Camera-type eye (tissue), 1 donor: ENCODE measurements around the gene EPHA2. TPM values are rescaled to one million over a fixed set of nuclear protein-coding genes. Genes with fewer than 3 reads are reported as not detected.

ENCODE experiments used
- total RNA-seq: library from RNA; depleted of rRNA; stranded (reverse); fragments of >200 nt; gene quantifications from one replicate; pipeline ENCODE4 v1.2.3, GENCODE V29; 2014

The EPHA2 gene
- total RNA-seq = 84.2 TPM

DNA sequence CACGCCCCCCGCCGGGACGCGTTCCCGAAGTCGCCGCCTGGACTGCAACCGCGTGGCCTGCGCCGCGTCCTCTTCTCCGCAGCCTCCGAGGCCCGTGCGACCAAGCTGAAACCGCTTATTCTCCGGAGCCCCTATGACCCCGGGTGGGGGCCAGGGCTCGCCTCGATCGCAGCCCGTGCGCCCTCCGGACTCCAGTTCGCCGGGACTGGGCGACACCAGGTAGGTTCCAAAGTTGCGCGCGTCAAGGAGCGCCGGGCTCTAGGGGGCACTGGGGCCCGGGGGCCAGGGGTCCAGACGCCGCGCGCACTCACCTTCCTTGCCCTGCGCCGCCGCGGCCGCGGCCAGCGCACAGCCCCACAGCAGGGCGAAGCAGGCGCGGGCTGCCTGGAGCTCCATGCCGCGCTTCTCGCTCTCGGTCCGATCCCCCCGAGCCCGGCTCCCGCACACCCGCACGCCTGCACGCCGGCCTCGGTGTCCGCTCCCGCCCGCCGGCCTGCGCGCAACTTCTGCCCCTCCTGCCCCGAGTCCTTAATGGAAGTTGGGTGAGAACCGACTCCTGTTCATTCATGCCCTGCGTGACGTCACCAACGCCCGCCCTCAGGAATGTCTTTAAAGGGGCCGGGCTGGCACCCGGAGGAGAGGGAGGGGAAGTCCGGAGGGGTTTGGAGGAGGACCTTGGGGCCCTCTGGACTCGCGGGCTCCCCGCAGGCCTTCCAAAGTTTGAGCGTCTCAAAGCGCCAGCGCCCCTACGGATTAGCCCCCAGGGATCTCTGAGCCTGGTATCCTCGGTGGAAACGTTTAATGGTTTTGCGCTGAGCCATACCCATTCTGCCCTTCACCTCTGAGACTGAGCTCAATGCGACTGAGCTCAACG is at the start of gene EPHA2:
TSS of gene EPHA2 (minus strand) at position 533 of the 874 bp plus-strand sequence. CDS start at position 396, 137 bp downstream.

Other genes starting within 250 kb of the EPHA2 start
- gene ZBTB17, start 180.0 kb downstream of the EPHA2 start, total RNA-seq = 31.4 TPM
- gene SRARP, start 151.8 kb downstream of the EPHA2 start, total RNA-seq = not detected
- gene HSPB7, start 138.0 kb downstream of the EPHA2 start, total RNA-seq = 5.3 TPM
- 0.33 TPM for gene CLCNKA, start 134.0 kb downstream of the EPHA2 start, total RNA-seq
- 0.55 TPM for gene CLCNKB, start 112.3 kb downstream of the EPHA2 start, total RNA-seq
- gene FAM131C, start 82.4 kb downstream of the EPHA2 start, total RNA-seq = 4.0 TPM
- gene ARHGEF19, start 56.6 kb upstream of the EPHA2 start, total RNA-seq = 12.5 TPM
- gene CPLANE2, start 81.1 kb upstream of the EPHA2 start, total RNA-seq = 8.9 TPM
- 35.8 TPM for gene FBXO42, start 196.4 kb upstream of the EPHA2 start, total RNA-seq
- 32.4 TPM for gene SZRD1, start 211.2 kb upstream of the EPHA2 start, total RNA-seq